Measurements from ENCODE around the gene TMCC3.
"Not testable (repeated sequence)": the region's sequence is repeated elsewhere in the genome, so short reads cannot be mapped to it uniquely, and the experiment has no call there.

TMCC3 gene

DNA sequence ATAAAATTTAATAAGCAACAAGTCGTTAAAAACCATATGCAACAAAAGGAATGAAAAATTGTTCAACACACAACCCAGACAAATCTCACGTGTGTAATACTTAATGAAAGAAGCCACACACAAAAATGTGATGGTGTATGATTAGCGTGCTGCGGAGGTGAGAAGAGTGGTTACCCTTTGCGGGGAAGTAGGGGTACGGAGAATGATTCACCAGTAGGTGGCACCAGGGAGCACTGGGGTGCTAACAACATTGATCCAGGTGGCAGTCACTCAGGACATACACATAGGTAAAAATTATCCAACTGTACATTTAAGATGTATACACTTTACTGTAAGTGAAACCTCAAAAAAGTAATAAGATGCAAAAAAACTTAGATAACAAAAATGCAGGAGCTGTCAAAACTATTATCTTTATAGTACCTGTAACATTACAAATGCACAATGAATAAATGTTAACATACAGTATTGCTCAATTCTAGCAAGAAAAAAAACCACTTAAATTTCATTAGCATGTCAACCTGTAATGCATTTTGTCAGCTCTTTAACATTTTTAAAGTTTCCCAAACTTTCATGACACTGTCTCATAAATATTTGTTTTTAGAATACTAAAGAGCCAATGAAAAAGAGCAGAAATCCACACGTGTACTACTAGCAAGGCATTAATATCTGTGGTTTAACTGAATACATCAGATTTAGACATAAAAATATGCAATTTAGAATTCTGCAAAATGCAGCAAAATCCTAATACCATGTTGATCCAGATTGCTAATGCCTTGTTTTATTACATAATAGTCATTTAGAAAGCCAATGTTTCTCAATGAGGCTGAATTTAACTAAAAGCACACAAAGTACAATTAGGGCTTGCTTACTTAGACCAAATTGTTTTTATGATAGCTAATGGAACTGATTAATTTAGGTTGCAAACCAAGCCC lies 46.7 kb downstream of the TMCC3 start:
- FAIRE-seq: no peak
- DNase-seq (ENCODE audit: low spot score): no peak

DNA sequence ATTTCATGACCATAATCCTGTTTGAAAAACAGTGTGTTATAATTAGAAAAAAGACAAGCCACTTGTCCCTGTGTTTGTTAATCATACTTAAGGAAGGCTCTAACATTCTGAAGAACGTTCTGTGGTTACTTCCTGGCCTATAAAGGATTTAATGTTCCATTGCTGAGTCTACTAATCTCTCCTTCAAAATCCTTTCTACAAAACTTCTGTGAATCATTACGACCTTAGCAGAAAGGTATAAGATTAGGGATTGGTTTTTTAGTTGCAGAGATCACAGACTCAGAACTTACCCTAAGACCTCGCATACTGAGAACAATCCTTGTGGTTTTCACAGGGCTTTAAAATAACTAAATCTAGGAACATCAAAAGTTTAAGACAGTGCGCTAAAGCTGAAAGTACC lies 48.3 kb downstream of the TMCC3 start:
- DNase-seq (ENCODE audit: low spot score): no peak
- FAIRE-seq: no peak

DNA sequence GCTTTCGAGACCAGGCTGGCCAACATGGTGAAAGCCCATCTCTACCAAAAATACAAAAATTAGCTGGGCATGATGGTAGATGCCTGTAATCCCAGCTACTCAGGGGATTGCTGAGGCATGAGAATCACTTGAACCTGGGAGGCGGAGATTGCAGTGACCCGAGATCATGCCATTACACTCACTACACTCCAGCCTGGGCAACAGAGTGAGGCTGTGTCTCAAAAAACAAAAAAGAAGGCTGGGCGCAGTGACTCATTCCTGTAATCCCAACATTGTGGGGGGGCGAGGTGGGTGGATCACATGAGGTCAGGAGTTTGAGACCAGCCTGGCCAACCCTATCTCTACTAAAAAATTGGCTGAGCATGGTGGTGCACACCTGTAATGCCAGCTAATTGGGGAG lies 49.0 kb downstream of the TMCC3 start:
- FAIRE-seq; DNase-seq (ENCODE audit: low spot score): not testable (repeated sequence)

DNA sequence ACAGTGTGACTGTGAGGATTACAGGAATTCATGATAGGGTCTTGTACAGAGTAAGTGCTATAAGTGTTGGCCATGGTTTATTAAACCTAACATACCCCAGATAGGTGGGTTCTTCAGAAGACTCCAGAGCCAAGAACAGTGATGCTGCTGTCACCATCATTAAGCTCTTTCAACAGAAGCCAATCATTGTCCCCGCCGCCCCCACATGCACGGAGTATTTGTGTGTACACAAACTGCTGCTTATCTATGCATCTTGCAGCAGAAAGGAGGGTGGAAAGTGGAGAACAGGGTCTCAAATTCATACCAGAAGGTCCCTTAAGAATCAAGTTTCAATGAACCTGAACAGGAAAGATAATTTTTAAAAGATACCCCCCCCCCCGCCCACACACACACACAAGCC lies 51.2 kb downstream of the TMCC3 start:
- FAIRE-seq (no peak), DNase-seq (ENCODE audit: low spot score) (no peak)

DNA sequence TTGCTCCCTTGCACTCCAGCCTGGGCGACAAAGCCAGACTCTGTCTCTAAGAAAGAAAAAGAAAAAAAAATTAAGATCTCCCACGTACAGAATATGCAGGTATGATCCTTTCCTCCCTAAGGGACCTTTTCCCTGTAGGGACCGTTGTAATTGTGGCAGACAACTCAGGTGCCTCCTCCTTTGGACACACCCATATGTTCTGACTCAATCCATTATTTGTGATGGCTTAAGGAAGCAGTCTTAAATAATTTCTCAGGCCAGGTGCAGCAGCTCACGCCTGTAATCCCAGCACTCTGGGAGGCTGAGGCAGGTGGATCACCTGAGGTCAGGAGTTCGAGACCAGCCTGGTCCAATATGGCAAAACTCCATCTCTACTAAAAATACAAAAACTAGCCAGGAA lies 53.1 kb downstream of the TMCC3 start:
- no peak for DNase-seq (ENCODE audit: low spot score)
- FAIRE-seq: no peak

DNA sequence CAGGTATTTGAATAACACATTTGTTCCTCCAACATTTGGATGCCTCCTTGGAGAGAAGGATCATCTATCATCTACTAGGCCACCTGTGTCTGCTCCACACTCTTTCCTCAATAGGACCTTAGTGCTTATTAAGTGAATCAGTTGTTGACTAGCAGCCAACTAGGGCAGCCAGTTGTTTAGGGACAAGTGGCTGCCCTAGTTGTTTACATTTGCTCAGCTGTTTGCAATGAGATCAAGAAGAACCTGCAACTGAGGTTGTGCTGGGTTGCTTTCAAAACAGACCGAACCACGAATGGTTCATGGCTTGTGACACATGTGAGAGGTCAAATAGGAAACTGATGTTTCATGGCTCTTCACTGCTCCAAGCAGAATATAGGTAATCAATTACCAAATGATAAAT lies 53.8 kb downstream of the TMCC3 start:
- FAIRE-seq (no peak), DNase-seq (ENCODE audit: low spot score) (no peak)

DNA sequence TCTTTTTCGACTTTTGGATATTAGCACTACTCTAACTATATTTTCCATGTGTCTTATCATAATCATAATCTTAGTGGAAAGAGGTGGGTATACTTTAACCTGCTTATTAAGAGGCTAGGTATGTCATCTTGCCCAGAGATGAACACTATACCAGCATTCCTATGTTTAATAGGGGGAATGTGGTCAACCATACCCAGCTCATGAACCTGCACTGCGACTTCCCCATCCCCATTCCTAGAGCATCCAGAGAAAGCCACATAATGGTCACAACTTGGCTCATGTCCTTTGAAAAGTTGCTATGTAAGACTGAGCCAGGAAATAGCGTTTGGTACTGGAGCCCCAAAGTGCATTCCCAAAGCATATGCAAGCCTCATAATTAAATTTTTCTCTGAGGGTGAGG lies 55.2 kb downstream of the TMCC3 start:
- FAIRE-seq (no peak), DNase-seq (ENCODE audit: low spot score) (peak; percentile 31)

DNA sequence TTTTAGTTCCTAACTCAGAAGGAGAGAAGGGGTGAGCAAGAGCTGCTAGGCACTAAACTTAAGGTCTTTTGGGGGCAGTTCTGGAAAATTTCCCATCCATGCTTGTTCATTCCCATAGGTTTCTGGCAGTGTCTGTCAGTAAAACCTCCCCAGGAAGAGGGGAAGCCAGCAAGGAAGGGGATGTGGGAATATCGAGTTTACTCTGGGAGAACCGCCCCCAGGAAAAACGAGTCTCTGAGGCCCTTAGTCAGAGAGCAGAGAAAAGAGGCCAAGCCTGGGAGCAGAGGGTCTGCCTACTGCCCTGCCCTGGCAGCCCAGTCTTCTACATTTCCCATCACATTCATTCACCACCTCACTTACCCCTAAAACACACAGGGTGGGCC lies 55.9 kb downstream of the TMCC3 start:
- FAIRE-seq (no peak), DNase-seq (ENCODE audit: low spot score) (no peak)

DNA sequence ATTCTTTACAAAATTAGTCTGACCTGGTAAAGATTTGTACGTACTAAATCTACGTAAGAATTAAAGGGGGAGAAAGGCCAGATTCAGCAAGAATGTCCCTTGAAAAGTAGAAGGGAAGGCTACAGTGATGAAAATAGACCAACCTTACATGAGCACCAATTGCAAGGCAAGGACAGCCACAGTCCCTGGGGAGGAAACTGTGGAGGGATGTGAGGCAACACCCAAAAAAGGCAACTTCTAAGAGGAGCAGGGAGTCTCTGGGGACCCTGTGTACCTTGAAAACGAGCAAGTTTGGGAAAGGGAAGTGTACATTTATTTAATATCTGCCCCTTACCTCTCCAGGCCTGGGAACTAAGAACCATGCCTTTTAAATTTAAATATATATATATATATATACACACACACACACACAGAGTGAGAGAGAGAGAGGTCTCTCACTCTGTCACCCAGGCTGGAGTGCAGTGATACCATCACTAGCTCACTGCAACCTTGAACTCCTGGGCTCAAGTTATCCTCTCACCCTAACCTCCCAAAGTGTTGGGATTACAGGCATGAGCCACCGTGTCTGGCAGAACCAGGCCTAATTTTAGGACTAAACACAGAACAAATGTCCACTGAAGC lies 56.4 kb downstream of the TMCC3 start:
- no peak for DNase-seq (ENCODE audit: low spot score)
- FAIRE-seq: no peak

DNA sequence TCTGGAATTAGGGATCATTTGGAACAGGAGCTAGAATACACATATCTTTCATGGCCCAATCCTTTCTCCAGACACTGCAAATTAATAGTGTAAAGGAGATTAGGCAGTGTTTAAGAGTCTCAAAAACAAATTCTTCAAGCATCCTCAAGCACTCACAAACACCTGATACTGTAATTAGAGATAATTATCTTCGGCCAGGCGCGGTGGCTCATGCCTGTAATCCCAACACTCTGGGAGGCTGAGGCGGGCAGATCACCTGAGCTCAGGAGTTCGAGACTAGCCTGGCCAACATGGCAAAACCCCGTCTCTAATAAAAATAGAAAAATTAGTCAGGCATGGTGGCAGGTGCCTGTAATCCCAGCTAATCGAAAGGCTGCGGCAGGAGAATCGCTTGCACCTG lies 57.6 kb downstream of the TMCC3 start:
- DNase-seq (ENCODE audit: low spot score); FAIRE-seq: not testable (repeated sequence)

DNA sequence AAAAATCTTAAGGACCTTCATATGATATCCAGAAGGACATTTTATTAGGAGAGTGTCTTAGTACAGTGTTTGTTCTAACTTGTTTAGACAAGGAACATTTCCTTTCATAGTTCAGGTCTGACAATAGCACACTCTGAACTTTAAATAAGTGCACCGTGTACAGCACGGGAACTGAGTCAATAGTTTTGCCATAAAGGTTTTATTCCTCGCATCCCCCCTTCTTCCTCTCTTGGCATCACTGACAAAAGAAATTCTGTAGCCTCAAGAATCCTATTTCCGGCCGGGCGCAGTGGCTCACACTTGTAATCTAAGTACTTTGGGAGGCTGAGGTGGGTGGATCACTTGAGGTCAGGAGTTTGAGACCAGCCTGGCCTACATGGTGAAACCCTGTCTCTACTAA lies 58.3 kb downstream of the TMCC3 start:
- DNase-seq (ENCODE audit: low spot score) (no peak), FAIRE-seq (no peak)

DNA sequence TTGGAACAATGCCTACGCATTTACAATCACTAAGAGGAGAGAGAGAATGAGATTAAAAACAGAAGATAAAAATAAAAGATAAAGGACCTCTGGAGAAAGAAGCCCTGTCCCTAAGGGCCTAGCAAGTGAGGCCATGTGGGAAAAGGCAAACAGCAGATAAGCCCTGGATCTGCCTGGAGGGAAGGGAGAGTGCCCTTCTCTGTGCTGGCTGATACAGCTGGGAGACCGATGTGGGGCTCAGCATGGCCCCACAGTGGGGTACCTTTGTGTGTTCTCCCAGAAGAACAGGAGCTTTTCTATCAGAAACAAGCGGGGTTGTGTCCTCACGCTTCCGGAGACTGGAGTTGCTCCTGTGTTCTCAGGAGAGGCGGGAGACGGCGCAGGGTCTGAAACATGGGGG lies 59.9 kb downstream of the TMCC3 start:
- FAIRE-seq (no peak), DNase-seq (ENCODE audit: low spot score) (no peak)

DNA sequence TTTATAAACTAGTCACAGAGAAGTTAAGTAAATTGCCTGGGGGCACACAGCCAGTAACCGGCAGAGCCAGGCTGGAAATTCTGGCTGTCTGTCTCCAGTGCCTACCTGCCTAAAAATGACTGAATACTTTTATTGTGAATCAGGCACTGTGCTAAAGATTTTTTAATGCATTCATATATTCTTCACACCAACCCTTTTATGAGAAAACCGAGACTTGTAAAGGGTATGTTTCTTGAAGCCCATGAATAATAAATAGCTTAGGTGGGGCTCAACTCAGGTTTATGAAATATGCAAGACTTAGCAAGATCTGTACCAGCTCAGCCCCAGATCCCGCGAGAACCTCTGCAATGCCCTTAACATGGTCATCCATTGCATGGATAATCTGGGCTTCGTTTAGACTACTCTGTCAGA lies 60.8 kb downstream of the TMCC3 start:
- FAIRE-seq (no peak), DNase-seq (ENCODE audit: low spot score) (no peak)

DNA sequence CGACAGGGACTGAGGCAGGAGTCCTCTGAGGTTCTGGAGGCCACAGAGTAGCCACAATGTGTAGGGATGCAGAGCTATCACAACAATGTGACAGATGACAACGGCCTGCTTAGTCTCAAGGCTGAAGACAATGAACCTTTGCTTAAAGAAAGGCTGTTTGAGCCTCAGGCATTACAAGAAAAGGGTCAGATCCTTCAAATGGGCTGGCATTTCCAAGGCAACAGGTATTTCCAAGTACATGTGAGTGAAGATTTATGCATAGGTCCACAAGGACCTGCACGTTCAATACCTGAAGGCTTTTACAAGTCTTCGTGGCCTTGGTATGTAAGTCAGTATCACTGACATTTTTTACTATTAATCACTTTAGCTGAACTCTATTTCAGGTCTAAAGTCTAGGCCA lies 62.0 kb downstream of the TMCC3 start:
- DNase-seq (ENCODE audit: low spot score): no peak
- FAIRE-seq: no peak

DNA sequence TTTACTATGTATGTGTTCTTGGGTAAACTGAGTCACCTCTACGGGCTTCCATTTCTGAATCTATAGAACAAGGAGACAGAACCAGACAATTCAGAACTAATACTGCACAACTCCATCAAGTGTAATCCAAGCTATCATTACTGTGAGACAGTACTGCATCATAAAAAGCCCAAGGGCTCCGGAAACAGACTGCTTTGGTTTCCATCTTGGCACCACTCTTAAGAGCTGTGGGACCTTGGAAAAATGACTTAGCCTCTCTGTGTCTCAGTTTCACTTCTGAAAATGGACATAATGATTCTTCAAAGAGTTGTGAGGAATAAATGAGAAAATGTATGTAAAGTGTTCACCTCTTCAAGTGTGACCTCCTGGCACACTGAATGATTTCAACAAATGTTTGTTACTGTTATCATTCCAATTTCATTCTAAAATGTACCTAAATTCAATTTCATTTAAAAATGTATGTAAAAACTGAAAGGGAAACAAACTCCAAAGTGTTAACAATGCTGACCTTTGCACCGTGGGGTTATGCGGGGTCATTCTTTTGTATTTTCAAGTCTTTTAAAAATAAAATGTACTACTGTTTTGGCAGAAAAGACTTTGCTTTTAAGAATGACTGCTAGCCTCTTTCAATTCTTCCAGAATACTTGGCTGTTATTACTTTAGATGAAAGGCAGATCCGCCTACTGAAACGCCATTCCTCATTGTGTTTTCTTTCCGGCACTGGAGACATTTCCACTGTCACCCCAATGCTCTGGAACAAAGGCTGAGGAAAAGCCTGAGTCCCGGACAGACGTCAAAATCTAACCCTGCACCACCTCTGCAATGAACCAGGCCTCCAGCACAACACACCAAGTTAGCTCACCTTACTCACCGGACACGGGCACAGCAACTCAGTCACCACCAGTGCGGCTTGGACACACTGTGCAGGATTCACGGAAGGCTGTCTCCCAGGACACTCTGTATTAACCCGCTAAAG lies 62.8 kb downstream of the TMCC3 start:
- FAIRE-seq (no peak), DNase-seq (ENCODE audit: low spot score) (no peak)

DNA sequence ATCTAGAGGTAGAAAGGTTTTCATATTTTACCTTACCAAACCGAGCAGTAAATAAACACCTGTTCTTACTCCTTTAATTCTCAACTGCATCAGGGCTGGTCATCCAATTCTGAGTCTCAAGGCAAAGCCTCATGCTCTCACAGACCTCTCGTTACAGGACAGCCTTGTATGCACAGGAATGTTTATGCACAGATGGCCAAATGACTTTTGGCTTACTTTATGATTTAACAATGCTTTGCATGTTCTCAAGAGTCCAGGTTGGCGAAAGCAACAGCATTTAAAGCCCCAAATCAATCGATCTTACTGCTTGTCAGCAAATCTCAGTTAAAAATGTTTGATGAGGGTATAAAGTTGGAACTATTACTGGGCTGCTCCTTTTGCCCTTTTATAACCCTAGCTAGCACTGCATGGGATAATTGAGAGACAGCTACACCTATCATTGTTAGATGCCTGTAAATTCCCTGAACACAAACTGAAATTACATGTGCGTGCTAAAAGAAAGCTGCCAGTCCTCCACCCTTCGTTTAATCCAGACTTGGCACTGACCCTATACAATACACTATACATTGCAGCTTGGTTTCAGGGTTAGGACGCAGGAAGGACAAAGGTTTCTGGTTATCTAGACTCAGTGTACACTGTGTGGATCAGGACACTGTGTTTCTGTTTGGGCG lies 63.6 kb downstream of the TMCC3 start:
- FAIRE-seq: no peak
- no peak for DNase-seq (ENCODE audit: low spot score)

DNA sequence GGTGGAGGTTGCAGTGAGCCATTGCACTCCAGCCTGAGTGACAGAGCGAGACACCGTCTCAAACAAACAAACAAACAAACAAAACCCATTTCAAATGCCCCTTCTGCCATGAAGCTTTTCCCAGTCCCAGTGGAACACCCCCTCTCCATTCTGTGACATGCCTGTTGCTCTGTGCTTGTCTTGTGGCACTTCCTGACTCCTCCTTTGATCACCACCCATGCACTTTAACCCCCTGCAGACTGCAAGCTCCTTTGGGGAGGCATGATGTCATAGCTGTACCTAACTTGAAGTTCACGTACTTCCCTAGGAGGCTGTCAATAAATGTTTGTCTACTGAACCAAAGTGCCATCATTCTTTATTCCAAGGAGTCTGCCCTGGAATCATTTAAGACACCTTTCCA lies 64.7 kb downstream of the TMCC3 start:
- DNase-seq (ENCODE audit: low spot score): no peak
- FAIRE-seq: no peak

DNA sequence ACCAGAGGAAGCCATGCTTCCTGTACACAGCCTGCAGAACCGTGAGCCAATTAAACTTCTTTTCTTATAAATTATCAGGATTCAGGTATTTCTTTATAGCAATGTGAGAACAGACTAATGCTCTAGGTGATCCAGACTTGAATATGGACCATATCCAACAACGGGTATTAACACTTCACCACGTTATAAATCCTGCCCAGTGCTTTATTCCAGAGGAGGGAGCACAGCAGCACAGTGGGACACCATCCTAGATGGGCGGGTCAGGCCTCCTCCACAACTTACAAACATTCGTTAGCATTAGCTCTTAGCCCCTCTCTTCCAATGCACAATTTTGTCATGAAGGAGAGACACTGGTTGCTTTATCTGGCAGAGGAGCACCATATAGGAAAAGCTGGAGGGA lies 66.0 kb downstream of the TMCC3 start:
- FAIRE-seq (no peak), DNase-seq (ENCODE audit: low spot score) (no peak)

DNA sequence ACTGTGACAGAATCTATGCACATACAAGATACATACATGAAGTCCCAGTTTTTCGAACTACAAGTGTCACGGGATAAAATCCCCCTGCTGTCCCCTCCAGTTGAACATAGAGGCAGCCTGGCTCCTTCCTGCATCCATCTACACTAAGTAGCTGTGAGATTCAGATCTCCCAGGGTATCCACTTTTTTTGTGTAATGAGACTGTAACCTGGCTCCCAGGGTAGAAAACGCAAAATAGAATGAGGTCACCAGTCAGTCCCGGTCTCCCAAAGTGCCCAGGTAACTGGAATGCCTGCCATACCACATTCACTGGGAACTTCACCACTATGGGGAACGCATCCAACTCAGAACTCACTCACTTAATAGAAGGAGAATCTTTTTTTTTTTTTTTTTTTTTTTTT lies 67.8 kb downstream of the TMCC3 start:
- FAIRE-seq: no peak

DNA sequence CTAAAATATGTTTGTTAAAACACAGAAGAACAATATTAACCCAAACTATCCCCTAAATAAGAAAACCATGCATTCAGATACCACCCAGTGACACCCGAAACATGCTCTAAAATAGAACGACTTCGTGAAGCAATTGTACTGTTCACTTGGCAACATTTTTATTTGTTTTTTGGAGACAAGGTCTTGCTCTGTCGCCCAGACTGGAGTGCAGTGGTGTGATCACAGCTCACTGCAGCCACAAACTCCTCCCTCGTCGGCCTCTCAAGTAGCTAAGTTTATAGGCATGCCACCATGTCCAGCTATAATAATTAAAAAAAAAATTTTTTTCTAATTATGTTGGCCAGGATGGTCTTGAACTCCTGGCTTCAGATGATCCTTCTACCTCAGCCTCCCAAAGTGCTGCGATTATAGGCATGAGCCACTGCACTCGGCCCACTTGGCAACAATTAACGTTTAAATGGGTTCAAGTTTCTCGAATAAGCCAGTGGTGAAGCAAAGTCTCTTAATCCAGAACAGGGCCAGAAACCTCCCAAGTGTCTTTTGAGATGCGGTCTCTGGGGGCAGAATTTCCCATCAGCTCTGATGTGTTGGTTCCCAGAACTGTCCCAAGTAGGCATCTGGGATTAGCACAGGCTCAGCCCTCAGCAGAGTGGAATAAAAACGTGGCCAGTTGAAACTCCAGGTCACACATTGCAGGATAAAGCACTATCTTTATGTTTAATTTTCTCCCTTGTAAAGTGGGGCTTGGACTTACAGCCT lies 74.5 kb downstream of the TMCC3 start:
- DNase-seq (ENCODE audit: low spot score): no peak
- FAIRE-seq: no peak

More for the DNA sequence above, 67.8 kb downstream of the TMCC3 start:
- no peak for DNase-seq (ENCODE audit: low spot score)

Data from urothelium cell line (cell line).